ENCODE results near the gene IMPDH2.
A peak's percentile ranks its signal among the peaks of the same experiment; 100 is the strongest.

IMPDH2 gene

DNA sequence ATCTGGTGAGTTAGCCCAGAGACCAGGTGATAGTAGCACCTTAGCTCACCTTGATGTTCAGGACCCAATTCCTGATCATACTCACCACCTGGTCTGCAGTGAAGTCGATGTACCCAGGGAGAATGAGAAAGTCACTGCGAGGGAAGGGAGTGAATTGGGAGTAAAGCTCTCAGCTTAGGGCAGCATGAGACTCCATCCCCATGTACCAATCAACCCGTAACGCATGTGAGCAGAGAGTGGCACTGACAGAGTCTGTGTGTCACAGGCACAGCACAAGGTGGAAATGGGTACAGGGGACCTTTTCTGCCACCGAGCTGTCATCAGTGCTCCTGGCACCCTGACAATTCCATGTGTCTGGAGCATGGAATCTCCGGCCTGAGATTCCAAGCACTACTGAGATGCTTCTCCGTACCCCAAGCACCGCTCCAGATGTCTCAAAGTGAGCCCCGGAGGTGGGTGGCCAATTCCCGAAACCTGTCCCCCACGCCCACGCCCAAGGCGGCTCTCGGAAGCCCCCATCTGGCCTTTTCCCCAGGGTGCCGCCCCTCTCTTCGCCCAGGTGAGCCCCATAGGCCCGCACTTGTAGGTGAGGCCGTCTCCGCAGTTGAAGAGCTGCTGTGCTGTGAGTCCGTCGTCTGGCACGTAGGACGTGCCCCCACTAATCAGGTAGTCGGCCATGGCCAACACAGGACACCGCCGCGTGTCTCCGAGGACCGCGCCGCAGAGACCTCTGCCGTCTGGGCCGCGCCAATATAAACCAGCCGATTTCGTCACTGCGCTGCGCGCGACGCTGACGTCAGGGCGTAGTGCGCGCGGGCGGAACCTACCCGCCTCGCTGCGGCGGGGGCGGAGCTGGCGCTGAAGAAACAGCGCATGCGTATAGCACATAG lies at the start of gene IMPDH2:
Gene IMPDH2, minus strand, starts transcription at position 726 of the 890 bp plus-strand sequence. Its CDS starts 48 bp downstream, at position 678.
- DNase-seq: peak; percentile 91

DNA sequence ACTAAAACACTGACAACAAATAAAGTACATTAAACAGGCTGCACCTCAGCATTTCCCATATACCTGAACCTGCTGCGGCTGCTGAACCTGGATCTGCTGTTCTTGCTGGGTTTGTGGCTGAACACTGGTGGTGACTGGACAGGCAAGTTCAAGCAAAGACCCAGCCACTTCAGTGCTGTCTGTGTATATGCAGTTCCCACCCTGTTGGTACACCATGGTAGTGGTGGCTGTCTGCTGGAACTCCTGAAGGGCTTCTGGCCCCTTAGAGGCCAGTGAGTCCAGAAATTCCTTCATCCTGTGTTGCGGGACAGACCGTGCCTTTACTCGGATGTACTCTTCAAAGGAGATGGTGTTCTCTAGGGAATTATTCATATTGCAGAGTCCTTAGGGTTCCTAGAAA lies 47.4 kb upstream of the IMPDH2 start:
- DNase-seq: no peak

GRCh38 chr3:49076116-49076515 lies 46.9 kb upstream of the IMPDH2 start:
- no peak for DNase-seq

DNA sequence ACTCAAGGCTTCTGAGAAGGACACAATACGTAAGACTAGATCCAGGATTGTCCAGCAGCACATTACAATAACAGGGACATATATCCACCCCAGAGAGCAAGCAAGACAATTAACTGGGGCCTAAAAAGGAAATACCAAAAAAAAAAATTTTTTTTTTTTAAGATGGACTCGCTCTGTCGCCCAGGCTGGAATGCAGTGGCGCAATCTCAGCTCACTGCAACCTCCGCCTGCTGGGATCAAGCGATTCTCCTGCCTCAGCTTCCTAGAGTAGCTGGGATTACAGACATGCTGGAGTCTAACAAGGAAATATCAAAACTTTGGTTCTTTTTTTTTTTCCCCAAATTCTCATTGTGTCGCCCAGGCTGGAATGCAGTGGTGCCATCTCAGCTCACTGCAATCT lies 28.8 kb upstream of the IMPDH2 start:
- DNase-seq: no peak

DNA sequence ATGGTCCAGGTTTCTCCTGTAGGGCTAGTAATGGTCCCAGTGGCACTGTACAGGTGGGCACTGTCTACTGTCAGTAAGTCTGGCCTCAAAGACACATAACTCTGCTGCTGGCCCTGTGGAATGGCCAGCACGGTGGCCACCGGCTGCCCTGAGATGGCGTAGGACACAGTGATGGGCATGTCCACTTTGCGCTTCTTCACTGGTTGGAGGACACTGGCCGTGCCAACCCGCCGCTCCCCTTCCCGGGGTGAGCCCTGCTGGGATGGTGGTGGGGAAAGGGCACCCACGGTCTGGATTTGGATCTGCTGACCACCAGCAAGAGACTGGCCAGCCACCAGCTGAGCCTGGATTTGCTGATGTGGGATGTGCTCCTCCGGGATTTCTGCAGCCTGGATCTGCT lies 28.1 kb upstream of the IMPDH2 start:
- DNase-seq: no peak

- no peak for DNase-seq
Measured at GRCh38 chr3:49054344-49054862, 25.2 kb upstream of the IMPDH2 start.

- no peak for DNase-seq
Measured at GRCh38 chr3:49053543-49053942, 24.3 kb upstream of the IMPDH2 start.

GRCh38 chr3:49035281-49035680 lies 6.1 kb upstream of the IMPDH2 start:
- DNase-seq: no peak

DNA sequence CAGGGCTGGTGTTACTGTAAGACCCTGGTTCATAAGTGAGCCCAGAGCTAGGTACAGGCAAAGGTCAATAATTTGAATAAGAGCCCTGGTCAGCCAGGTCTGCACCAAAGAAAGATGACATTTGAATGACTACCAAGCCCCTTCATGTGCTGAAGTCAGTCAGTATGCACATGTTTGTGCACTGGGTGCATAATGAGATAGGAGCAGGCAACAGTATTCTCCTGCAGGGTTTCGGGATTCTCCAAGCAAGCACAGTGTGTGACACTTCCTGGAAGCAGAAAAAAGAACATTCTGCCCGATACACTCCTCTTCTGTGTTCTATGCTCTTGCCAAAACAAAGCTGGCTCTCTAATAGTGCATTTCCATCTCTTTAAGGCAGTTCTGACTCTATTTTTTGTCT lies 5.5 kb upstream of the IMPDH2 start:
- DNase-seq: no peak

DNA sequence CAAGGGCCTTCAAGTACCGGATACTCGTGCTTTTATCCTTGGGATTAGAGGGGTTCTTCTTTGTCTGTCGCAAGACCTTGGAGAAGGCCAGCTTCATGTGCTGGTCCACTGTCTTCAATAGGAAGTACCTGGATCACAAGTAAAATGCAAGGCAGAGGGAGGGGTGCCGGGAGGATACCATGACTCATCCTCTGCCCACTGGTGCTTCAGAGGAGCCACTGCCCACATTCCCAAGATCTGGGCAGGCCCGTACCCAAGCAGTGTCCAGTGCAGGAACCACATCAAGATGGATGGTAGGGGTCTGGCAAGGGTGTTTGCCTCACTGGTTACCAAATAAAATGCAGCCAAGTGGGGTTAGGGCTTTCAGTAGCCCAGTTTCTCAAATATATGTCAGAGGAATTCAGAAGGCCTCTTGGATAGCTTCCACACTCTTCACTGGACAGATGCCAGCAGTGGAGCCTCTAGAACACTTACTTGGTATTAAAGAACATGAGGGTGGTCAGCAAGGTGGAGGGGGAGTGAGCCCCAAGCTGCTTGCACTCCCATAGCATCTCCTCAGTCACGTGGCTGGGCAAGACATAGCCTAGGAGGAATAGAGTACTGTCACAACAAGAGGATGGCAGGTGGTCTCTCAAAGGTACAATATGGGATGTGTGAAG lies 3.6 kb upstream of the IMPDH2 start:
- DNase-seq: no peak

DNA sequence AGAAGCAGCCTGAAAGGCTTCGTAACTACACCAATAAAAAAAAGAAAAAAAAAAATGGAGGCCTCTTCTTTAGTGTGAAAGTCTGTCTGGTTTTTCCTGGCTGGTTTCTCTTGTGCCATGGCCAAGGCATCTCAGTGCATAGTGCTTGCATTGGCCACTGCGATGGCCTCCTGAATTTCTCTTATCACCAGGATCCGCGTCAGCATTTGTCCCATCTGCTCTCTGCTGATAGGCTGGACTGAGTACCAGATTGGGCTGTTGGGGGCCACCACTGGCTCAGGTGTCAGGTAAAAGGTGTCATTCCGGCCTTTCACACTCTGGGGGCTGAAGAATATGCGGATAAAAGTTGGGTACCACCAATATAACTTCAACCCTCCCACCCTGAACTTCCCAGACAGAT lies 1.1 kb upstream of the IMPDH2 start:
- DNase-seq: no peak

DNA sequence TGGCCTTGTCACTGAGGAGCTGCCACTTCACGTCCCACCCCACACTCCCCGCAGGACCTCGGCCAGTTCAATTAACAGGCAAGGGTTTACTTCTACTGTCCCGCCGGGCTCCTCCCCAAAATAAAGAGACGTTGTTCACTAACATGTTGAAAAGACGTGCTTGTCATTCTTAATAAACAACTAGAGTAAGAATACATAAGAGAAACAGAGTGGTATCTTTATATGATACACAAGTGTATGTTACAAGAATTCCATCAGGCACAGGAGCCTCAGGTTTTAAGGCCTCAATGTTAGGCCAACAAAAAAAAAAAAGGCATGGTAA lies 326 bp upstream of the IMPDH2 start:
- DNase-seq: no peak

GRCh38 chr3:49028298-49028672 lies 913 bp downstream of the IMPDH2 start:
- no peak for DNase-seq

GRCh38 chr3:49027634-49028033 lies 1.6 kb downstream of the IMPDH2 start:
- DNase-seq: no peak

GRCh38 chr3:49026536-49026935 lies 2.7 kb downstream of the IMPDH2 start:
- no peak for DNase-seq

GRCh38 chr3:49025793-49026520 lies 3.2 kb downstream of the IMPDH2 start:
- no peak for DNase-seq

DNA sequence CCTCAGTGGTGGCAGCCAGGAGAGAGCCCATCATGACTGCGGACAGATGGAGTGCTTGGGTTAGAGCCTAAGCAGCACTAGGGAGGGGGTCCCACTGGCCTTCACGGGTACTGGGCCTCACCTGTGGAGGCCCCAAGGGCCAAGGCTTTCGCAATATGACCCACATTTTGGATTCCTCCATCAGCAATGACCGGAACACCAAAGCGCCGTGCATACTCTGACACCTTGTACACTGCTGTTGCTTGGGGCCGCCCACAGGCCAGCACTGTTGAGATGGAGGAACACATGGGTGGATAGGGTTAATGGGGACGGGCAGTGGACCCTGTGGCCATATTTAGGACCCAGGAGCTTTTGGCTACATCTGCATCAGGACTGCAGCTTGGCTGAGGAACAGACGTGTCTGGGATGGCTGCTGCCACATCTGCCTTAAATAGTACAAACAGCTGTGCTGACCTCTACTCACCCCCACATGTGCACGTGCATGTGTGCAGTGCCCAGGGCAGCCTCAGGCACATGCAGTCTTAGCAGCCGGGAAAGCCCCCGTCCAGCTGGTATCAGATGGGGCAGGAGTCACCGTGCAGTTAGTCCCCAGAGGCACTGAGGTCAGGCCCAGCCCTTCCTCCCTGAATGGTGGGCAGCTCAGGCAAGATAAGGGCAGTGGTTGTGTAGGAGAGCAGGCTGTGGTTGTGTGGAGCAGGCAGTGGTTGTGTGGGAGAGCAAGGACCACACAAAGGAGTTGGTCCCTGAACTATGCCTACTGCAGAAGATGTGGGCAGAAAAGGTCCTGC lies 4.0 kb downstream of the IMPDH2 start:
- DNase-seq: no peak

GRCh38 chr3:49024449-49024848 lies 4.7 kb downstream of the IMPDH2 start:
- DNase-seq: no peak

- DNase-seq: no peak
Measured at GRCh38 chr3:49023775-49024174, 5.4 kb downstream of the IMPDH2 start.

DNA sequence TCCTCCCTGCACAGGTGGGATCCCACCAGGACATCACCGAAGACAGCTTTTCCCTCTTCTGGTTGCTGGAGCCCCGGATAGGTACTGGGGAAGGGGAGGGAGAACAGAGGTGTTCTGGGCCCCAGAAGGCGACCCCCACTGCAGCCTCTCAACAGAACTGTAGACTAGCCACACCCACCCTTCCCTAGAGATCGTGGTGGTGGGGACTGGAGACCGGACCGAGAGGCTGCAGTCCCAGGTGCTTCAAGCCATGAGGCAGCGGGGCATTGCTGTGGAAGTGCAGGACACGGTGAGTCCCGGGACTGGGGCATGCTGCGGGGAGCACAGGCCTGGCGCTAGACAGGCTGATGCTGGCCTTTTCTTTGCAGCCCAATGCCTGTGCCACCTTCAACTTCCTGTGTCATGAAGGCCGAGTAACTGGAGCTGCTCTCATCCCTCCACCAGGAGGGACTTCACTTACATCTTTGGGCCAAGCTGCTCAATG lies 6.5 kb downstream of the IMPDH2 start:
- no peak for DNase-seq

DNA sequence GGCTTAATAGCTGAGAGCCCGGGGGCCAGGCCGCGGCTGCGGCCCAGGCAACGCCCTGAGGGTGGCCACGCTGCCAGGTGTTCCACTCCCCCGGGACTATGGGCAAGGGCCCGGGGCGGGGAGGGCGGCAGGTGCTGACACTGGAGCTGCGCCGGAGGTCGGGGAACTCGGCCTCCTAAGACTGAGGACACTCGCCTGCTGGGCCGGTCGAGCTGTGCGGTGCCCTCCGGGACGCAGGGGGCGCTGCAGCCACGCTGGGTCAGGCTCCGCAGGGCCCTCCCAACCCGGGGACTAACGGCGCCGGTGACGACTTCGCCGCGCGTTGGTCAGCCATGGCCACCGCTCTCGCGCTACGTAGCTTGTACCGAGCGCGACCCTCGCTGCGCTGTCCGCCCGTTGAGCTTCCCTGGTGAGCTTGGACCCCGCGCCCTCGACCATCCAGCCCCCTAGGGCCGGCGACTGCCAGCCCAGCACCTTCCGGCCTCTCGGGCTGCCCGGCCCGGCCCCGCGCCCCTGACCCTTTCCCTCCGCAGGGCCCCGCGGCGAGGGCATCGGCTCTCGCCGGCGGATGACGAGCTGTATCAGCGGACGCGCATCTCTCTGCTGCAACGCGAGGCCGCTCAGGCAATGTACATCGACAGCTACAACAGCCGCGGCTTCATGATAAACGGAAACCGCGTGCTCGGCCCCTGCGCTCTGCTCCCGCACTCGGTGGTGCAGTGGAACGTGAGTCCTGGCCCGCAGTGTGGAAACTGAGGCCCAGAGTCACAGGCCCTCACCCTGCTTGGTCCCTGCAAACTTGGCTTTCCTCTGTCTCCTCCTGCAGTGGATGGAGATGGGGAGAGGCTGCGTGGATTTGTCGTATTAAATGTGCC lies 7.1 kb downstream of the IMPDH2 start, which contains the start of gene NDUFAF3:
Gene NDUFAF3, plus strand, starts transcription at position 309 of the 875 bp plus-strand sequence. Its CDS starts 24 bp downstream, at position 333.
- DNase-seq: peak; percentile 89

Data from fibroblast of upper back skin (primary cell).